GM12878 (cell line): ENCODE data around the gene AKAP7. TPM values are rescaled to one million over a fixed set of nuclear protein-coding genes. Genes with fewer than 3 reads are reported as not detected.

ENCODE experiments used
- ATAC-seq: fragments of 200-7000 bp; cut with Tn5 transposase; 3 replicates; pipeline ENCODE4 v1.9.1; 2020; ENCODE audit warnings: mild to moderate bottlenecking, moderate library complexity
- BruUV-seq: library from RNA; stranded (reverse); fragments of 400-500 nt; replicated peaks from 2 replicates; lab custom pipeline; 2021; lab: Mats Ljungman, UMichigan
- CTCF ChIA-PET: fragments of 300-600 bp; sonication (Branson Sonifier 250); formaldehyde crosslinking; extraction: SDS; loops from one replicate; lab custom pipeline; 2021; ENCODE audit warnings: inconsistent platforms; lab: Yijun Ruan, JAX
- POLR2A ChIA-PET: fragments of 350-600 bp; formaldehyde crosslinking; extraction: SDS; loops from one replicate; lab custom pipeline; 2021; ENCODE audit warnings: inconsistent platforms; lab: Charles Lee
- RAD21 ChIA-PET: fragments of 300-600 bp; sonication (Branson Sonifier 250); formaldehyde crosslinking; loops from one replicate; lab custom pipeline; 2023; ENCODE audit warnings: antibody characterized with exemption; ENCODE audit not compliant: unreplicated experiment; lab: Charles Lee
- SMC1A ChIA-PET: fragments of 300-600 bp; sonication (Branson Sonifier 250); formaldehyde crosslinking; loops from one replicate; lab custom pipeline; 2023; ENCODE audit not compliant: unreplicated experiment, uncharacterized antibody; lab: Charles Lee
- DNase-seq: peaks from one replicate; pipeline ENCODE4 v3.0.0-alpha.2; 2011; ENCODE audit warnings: low read depth, low spot score
- FAIRE-seq: peaks from 3 replicates; lab custom pipeline; 2011; peaks lifted over from hg19 to GRCh38; lab: Jason Lieb, UNC
- H2AFZ ChIP-seq: 2 replicates; pipeline ENCODE4 v1.6.0; 2011; ENCODE audit warnings: low read depth, low read length, control low read depth; ENCODE audit not compliant: control insufficient read depth
- H3K27ac ChIP-seq: 2 replicates; pipeline ENCODE4 v1.5.1; 2011; ENCODE audit warnings: control low read depth; ENCODE audit not compliant: control insufficient read depth, insufficient read depth
- H3K27me3 ChIP-seq, 2 experiments: replicated peaks in 1 of 2; 2 replicates each; pipeline versions ENCODE4 v1.6.0 to v1.6.1; 2011; ENCODE audit warnings: low read length in 1 of 2; ENCODE audit not compliant: control insufficient read depth in 2 of 2, insufficient read depth in 2 of 2
- H3K36me3 ChIP-seq, 2 experiments: 2 replicates each; pipeline ENCODE4 v1.5.1; 2011; ENCODE audit warnings: low read length in 1 of 2; ENCODE audit not compliant: control insufficient read depth in 2 of 2, insufficient read depth in 2 of 2
- H3K4me1 ChIP-seq: 2 replicates; pipeline ENCODE4 v1.6.1; 2011; ENCODE audit warnings: mild to moderate bottlenecking, low read length, moderate library complexity, mixed read lengths; ENCODE audit not compliant: control insufficient read depth, insufficient read depth
- H3K4me2 ChIP-seq: 2 replicates; pipeline ENCODE4 v1.6.0; 2011; ENCODE audit warnings: control low read depth; ENCODE audit not compliant: control insufficient read depth, insufficient read depth
- H3K4me3 ChIP-seq: fragments of 200-600 bp; sonication (generic); 2 replicates; pipeline ENCODE4 v1.5.1; 2016
- H3K79me2 ChIP-seq: 2 replicates; pipeline ENCODE4 v1.6.0; 2011; ENCODE audit warnings: low read length; ENCODE audit not compliant: control insufficient read depth, insufficient read depth
- H3K9ac ChIP-seq: 2 replicates; pipeline ENCODE4 v1.8.0; 2011; ENCODE audit warnings: low read length, control low read depth, mixed read lengths; ENCODE audit not compliant: control insufficient read depth, insufficient read depth
- H3K9me3 ChIP-seq: replicated peaks from 3 replicates; pipeline ENCODE4 v1.5.1; 2011; ENCODE audit warnings: mild to moderate bottlenecking, low read length; ENCODE audit not compliant: control insufficient read depth, insufficient read depth
- H4K20me1 ChIP-seq: 2 replicates; pipeline ENCODE4 v1.6.0; 2011; ENCODE audit not compliant: control insufficient read depth, insufficient read depth
- BRCA1 ChIP-seq: IDR thresholded peaks from 2 replicates; pipeline ENCODE4 v1.6.1; 2011; ENCODE audit warnings: low read depth, low read length, improper control_type of control experiment
- E2F4 ChIP-seq: IDR thresholded peaks from 2 replicates; pipeline ENCODE4 v1.6.1; 2012; ENCODE audit warnings: low read depth, low read length, improper control_type of control experiment
- EP300 ChIP-seq, 2 experiments: fragments of 150-350 bp in 1 of 2; IDR thresholded peaks; 2 replicates each; pipeline ENCODE4 v1.6.1; 2011 to 2012; ENCODE audit warnings: low read depth in 2 of 2, low read length in 2 of 2, borderline replicate concordance in 1 of 2, improper control_type of control experiment in 1 of 2, inconsistent platforms in 1 of 2; ENCODE audit not compliant: control insufficient read depth in 1 of 2
- KDM1A ChIP-seq: fragments of 200-600 bp; sonication (generic); IDR thresholded peaks from 2 replicates; pipeline ENCODE4 v1.6.1; 2016; ENCODE audit warnings: borderline replicate concordance
- TCF3 ChIP-seq: IDR thresholded peaks from 2 replicates; pipeline ENCODE4 v1.6.1; 2012; ENCODE audit warnings: low read depth, mild to moderate bottlenecking, low read length, borderline replicate concordance; ENCODE audit not compliant: insufficient read depth
- USF2 ChIP-seq: IDR thresholded peaks from 2 replicates; pipeline ENCODE4 v1.6.1; 2011; ENCODE audit warnings: low read depth, low read length, improper control_type of control experiment, borderline replicate concordance
- WRNIP1 ChIP-seq: IDR thresholded peaks from 2 replicates; pipeline ENCODE4 v1.6.1; 2011; ENCODE audit warnings: low read depth, low read length, improper control_type of control experiment, borderline replicate concordance
- WGBS: methylation state at CpG from one replicate; pipeline ENCODE4 v1.1.6; 2016; ENCODE audit warnings: low lambda C conversion rate; ENCODE audit not compliant: insufficient replicate concordance, insufficient coverage; ENCODE audit errors: missing lambda C conversion rate; 5-methylcytosine and 5-hydroxymethylcytosine counted together
- in situ Hi-C: fragments of 300-500 bp; cut with MboI; formaldehyde crosslinking; loops from 9 replicates; pipeline ENCODE4 v1.14.3; 2018; ENCODE audit warnings: mixed read lengths
- intact Hi-C: fragments of 100-400 bp; cut with micrococcal nuclease; formaldehyde crosslinking; loops from one replicate; pipeline ENCODE4 v1.14.2; 2022; ENCODE audit not compliant: unreplicated experiment
- polyA plus RNA-seq, 11 experiments: library from polyadenylated mRNA; depleted of rRNA in 4 of 11; unstranded in 6 of 11; stranded (reverse) in 5 of 11; fragments of >200 nt; fragmentation: Nextera tagmentation in 4 of 11; fragmentation: Illumina TruSeq in 1 of 11; extraction: Ambion mirVana in 4 of 11; extraction: Trizol in 1 of 11; gene quantifications; 1 replicate in 1 of 11; 2 replicates in 10 of 11; pipeline versions ENCODE4 v1.2.1 to v1.2.3, GENCODE V29; 2011 to 2016; ENCODE audit warnings: inconsistent platforms in 2 of 11, missing spikeins in 2 of 11, low read depth in 1 of 11
- total RNA-seq, 4 experiments: library from RNA; depleted of rRNA in 3 of 4; stranded (reverse); fragments of >200 nt in 3 of 4; fragmentation: Illumina TruSeq in 1 of 4; extraction: Trizol in 1 of 4; gene quantifications; 2 replicates each; pipeline versions ENCODE4 v1.2.1 to v1.2.3, GENCODE V29; 2013 to 2021

The AKAP7 gene
- total and polyA plus RNA-seq, 10 of the 15 experiments (the other 5 are each of a cell fraction or from before 2014, with no cell fraction given) = 0.06 to 0.58 (median 0.28) TPM; not detected in 1

GRCh38 chr6:131136021-131136786 is 937 bp downstream of the AKAP7 start:
- Histone ChIP-seq H3K36me3 (no peaks in the 10 kb centered on the region), H3K79me2 (no peaks in the 10 kb centered on the region), H2AFZ (peak overlapping the region; percentile 68; the same call in 1 of the 2 replicates), H3K9ac (no peak overlapping the region; the same call in 1 of the 2 replicates), H3K27me3 (peaks cover 2 to 8% of the 10 kb centered on the region in 2 experiments; a peak in 3 of 4 replicates), H3K9me3 (no peaks in the 10 kb centered on the region), H3K4me2 (peak overlapping the region; percentile 70), H3K4me3 (peak overlapping the region; percentile 61), H3K27ac (no peak overlapping the region), H4K20me1 (no peaks in the 10 kb centered on the region), H3K4me1 (no peaks in the 10 kb centered on the region)
- RAD21 ChIA-PET = no interaction called here
- TF ChIP-seq KDM1A (no peak), E2F4 (0 out of 2 replicates have a peak, but pooled peaks have one; percentile 38)
- FAIRE-seq (peak; percentile 65), DNase-seq (no peak), ATAC-seq (peak; percentile 9; the same call in 2 of the 3 replicates)
- BruUV-seq = no TSS peak
- POLR2A ChIA-PET = no interaction called here
- 13% methylated on average over 17 of the region's 17 CpGs for WGBS
- intact Hi-C loops = no loop called here
- in situ Hi-C loops = no loop called here
- CTCF ChIA-PET = interaction anchor here (0.6 kb wide), 1 partner anchor 495 kb away, joined by 3 read pairs; no protein-coding TSS in a partner anchor
- SMC1A ChIA-PET = no interaction called here

DNA sequence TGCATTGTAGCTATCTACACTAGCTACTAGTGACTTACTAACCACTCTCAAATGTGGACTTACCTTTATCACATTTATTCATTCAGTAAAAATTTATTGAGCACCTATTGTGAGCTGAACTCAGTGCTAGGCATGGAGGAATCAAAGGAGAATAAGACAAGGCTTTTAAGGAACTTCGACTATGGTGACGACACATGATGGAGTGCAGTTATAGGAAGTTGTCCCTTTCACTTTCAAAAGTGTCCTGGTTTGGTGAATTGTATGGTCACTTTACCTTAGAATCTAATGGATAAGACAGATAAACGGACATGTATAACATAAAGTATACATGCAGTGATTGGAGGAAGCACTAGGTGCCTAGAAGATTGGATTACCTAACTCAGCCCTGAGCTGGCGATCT is 4.3 kb downstream of the AKAP7 start:
- 59% methylated on average over 4 of the region's 4 CpGs for WGBS
- RAD21 ChIA-PET = interaction anchor here (1.0 to 1.3 kb wide), 2 partner anchors 22 to 255 kb away, joined by 3 read pairs; no protein-coding TSS in a partner anchor
- SMC1A ChIA-PET = interaction anchor here (0.6 to 1.2 kb wide), 2 partner anchors 17 to 1078 kb away, joined by 4 read pairs; no protein-coding TSS in a partner anchor
- intact Hi-C loops = no loop called here
- in situ Hi-C loops = no loop called here
- CTCF ChIA-PET = interaction anchor here (0.7 to 1.8 kb wide), 2 partner anchors 18 to 254 kb away, joined by 4 read pairs; no protein-coding TSS in a partner anchor
- H2AFZ ChIP-seq = no peak overlapping the region
- H3K9me3 ChIP-seq = no peaks in the 10 kb centered on the region
- no peak for FAIRE-seq
- BruUV-seq = no TSS peak
- POLR2A ChIA-PET = no interaction called here
- H3K9ac ChIP-seq = no peak overlapping the region
- H3K4me2 ChIP-seq = no peak overlapping the region
- ATAC-seq = no peak
- no peak overlapping the region for H3K4me3 ChIP-seq
- no peaks in the 10 kb centered on the region for H3K4me1 ChIP-seq
- no peak overlapping the region for H3K27ac ChIP-seq
- no peaks in the 10 kb centered on the region for H3K36me3 ChIP-seq
- no peak for DNase-seq
- TF ChIP-seq BRCA1 (no peak), USF2 (no peak), WRNIP1 (no peak), TCF3 (no peak), EP300 (IDR thresholded peaks at IDR 0.05; ENCODE audit: borderline replicate concordance in 1 of 2, control insufficient read depth in 1 of 2, low read depth in 2 of 2, low read length in 2 of 2) (no peak)
- H3K27me3 ChIP-seq = peaks cover 2 to 5% of the 10 kb centered on the region in 2 experiments; a peak in 3 of 4 replicates
- H4K20me1 ChIP-seq = no peaks in the 10 kb centered on the region
- H3K79me2 ChIP-seq = no peaks in the 10 kb centered on the region
